HG03045 (cell line): ENCODE data around the gene GAST.

Experiments used
- ATAC-seq: cut with Tn5 transposase; IDR thresholded peaks from one replicate; pipeline ENCODE4 v1.9.1; 2021; ENCODE audit warnings: mild to moderate bottlenecking, moderate library complexity; ENCODE audit not compliant: unreplicated experiment

The GAST gene

GRCh38 chr17:41738801-41739112 lies 26.6 kb downstream of the GAST start:
- no peak for ATAC-seq

GRCh38 chr17:41739661-41740352 lies 27.7 kb downstream of the GAST start:
- no peak for ATAC-seq

GRCh38 chr17:41740506-41740905 lies 28.4 kb downstream of the GAST start:
- no peak for ATAC-seq

GRCh38 chr17:41741709-41742108 lies 29.6 kb downstream of the GAST start:
- no peak for ATAC-seq

- ATAC-seq: no peak
These were observed 36.1 kb downstream of the GAST start for GRCh38 chr17:41748275-41748674.

GRCh38 chr17:41750862-41751261 lies 38.7 kb downstream of the GAST start:
- no peak for ATAC-seq

GRCh38 chr17:41751288-41751687 lies 39.2 kb downstream of the GAST start:
- ATAC-seq: no peak

GRCh38 chr17:41754066-41754465 lies 41.9 kb downstream of the GAST start:
- no peak for ATAC-seq

- ATAC-seq: no peak
These were observed 46.5 kb downstream of the GAST start for GRCh38 chr17:41758601-41759000.

- no peak for ATAC-seq
These were observed 48.7 kb downstream of the GAST start for GRCh38 chr17:41760878-41761277.

GRCh38 chr17:41762391-41762790 lies 50.3 kb downstream of the GAST start:
- ATAC-seq: no peak

GRCh38 chr17:41762841-41763240 lies 50.7 kb downstream of the GAST start:
- ATAC-seq: no peak

GRCh38 chr17:41763327-41763726 lies 51.2 kb downstream of the GAST start:
- ATAC-seq: no peak
